ENCODE measurements around the gene SMTNL2. TPM values are rescaled to one million over a fixed set of nuclear protein-coding genes. Genes with fewer than 3 reads are reported as not detected.
A peak's percentile ranks its signal among the peaks of the same experiment; 100 is the strongest.

SMTNL2 gene
- not detected in 2 replicates for total RNA-seq

GRCh38 chr17:4584101-4584916 lies at the start of gene SMTNL2:
TSS of gene SMTNL2 (plus strand) at chr17:4584529. CDS start at chr17:4584606, 77 bp downstream.
- no peak for DNase-seq (ENCODE audit: low read depth)
- no peak for TF ChIP-seq CTCF (IDR thresholded peaks at IDR 0.05; ENCODE audit: insufficient read depth, low read depth, low read length)
- peak within 1 kb of the TSS; percentile 23 for H3K4me3 ChIP-seq (ENCODE audit: low read depth, low read length)

- no peak overlapping the region for H3K4me3 ChIP-seq (ENCODE audit: low read depth, low read length)
- DNase-seq (ENCODE audit: low read depth) = no peak
- TF ChIP-seq CTCF (IDR thresholded peaks at IDR 0.05; ENCODE audit: insufficient read depth, low read depth, low read length) = no peak
Observed at GRCh38 chr17:4534928-4535666, 49.2 kb upstream of the SMTNL2 start.

DNA sequence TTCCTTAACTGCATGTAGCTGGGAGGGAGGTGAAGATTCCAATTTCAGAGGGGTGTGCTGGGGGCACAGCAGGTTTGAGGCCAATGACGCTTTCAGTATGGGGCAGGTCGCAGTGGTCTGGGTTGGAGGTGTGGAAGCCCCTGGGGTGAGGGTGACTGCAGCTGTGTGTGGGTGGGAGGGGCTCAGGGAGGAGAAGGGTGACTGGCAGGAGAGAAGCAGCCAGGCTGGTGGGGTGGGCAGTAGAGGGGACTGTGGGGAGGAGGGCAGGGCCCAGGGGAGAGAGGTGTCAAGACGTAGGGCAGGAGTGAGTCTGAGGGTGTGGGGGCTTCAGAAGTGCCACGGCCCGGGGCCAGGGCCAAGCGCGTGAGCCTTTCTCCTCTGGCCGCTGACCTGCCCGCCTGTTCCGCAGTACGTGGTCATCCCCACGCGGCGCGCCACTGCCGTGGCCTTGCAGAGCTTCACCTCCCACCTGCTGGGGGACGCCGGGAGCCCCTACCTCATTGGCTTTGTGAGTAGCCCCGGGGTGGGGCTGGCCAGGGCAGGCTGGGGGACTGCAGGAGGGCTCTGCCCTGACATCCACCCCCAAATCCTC lies 48.6 kb upstream of the SMTNL2 start:
- no peak for DNase-seq (ENCODE audit: low read depth)
- H3K4me3 ChIP-seq (ENCODE audit: low read depth, low read length) = no peak overlapping the region

GRCh38 chr17:4536259-4536741 lies 48.0 kb upstream of the SMTNL2 start:
- H3K4me3 ChIP-seq (ENCODE audit: low read depth, low read length) = peak overlapping the region; percentile 9
- peak; percentile 18 for DNase-seq (ENCODE audit: low read depth)
- no peak for TF ChIP-seq CTCF (IDR thresholded peaks at IDR 0.05; ENCODE audit: insufficient read depth, low read depth, low read length)

More for the DNA sequence above, 48.6 kb upstream of the SMTNL2 start:
- no peak for TF ChIP-seq CTCF (IDR thresholded peaks at IDR 0.05; ENCODE audit: insufficient read depth, low read depth, low read length)

GRCh38 chr17:4536742-4537411 lies 47.5 kb upstream of the SMTNL2 start:
- no peak for TF ChIP-seq CTCF (IDR thresholded peaks at IDR 0.05; ENCODE audit: insufficient read depth, low read depth, low read length)
- peak; percentile 48 for DNase-seq (ENCODE audit: low read depth)

More at GRCh38 chr17:4536742-4537411, 47.5 kb upstream of the SMTNL2 start:
- no peak overlapping the region for H3K4me3 ChIP-seq (ENCODE audit: low read depth, low read length)
